Measurements from ENCODE around the gene TMEM132C. TPM values are rescaled to one million over a fixed set of nuclear protein-coding genes. Genes with fewer than 3 reads are reported as not detected.

Gene TMEM132C
- total RNA-seq, 2 experiments from 2014 or later: not detected

- POLR2A ChIA-PET: no interaction called here
- DNase-seq (no peak), ATAC-seq (no peak)
- intact Hi-C loops (cut with DNase I, micrococcal nuclease): no loop called here
- no peaks in the 10 kb centered on the region for H3K4me1 Mint-ChIP-seq
- peaks cover 6% of the 10 kb centered on the region for H3K9me3 Mint-ChIP-seq (ENCODE audit: low read depth)
- no peaks in the 10 kb centered on the region for H3K36me3 Mint-ChIP-seq (ENCODE audit: low read depth)
- CTCF ChIA-PET: no interaction called here
- no peaks in the 10 kb centered on the region for H3K27me3 Mint-ChIP-seq
- H3K27ac Mint-ChIP-seq: no peak overlapping the region
- H3K4me3 Mint-ChIP-seq: no peak overlapping the region
Measured at GRCh38 chr12:128425666-128426331, 158.8 kb downstream of the TMEM132C start.

DNA sequence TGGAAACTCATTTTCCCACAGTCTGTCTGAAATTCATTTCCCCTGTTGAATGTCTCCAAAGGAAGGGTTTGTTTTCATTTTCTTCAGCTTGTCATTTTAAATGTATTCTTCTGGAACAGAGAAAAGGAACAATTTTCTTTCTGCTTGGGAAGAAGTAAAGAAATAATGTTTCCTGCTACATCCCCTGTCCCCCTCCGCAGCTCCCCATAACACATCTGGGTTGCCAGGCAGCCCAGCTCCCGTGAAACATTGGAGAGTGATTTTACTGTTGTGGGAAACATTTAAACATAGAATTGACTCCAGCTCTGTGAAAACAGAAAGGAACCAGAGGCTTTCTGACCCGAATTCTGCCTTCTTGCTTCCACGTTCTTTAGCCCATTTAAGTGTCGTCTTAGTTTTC lies 159.5 kb downstream of the TMEM132C start:
- no peaks in the 10 kb centered on the region for H3K36me3 Mint-ChIP-seq (ENCODE audit: low read depth)
- DNase-seq (no peak), ATAC-seq (no peak)
- no peak overlapping the region for H3K4me3 Mint-ChIP-seq
- CTCF ChIA-PET: no interaction called here
- intact Hi-C loops (cut with DNase I, micrococcal nuclease): no loop called here
- H3K4me1 Mint-ChIP-seq: no peaks in the 10 kb centered on the region
- no peak overlapping the region for H3K27ac Mint-ChIP-seq
- H3K9me3 Mint-ChIP-seq (ENCODE audit: low read depth): peaks cover 6% of the 10 kb centered on the region
- H3K27me3 Mint-ChIP-seq: no peaks in the 10 kb centered on the region
- POLR2A ChIA-PET: no interaction called here

DNA sequence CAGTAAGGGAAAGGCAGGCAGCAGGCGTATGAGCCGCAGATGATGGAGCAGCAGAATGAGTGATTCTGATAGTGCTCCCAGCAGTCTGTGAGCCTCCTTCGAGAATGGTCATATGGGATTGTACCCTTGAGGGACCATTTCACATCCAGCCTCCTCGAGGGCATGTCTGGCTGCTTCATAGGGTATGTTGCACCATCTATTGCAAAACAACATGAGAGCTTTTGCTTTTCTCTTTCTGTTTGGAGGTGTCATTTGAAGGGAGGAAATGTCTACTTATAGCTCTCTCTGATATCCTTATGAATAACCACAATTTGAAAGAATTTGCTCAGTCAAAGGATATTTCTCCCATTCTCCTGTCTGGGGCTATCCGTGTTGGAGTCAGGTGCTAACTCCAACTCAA lies 172.8 kb downstream of the TMEM132C start:
- ATAC-seq: no peak
- no peak overlapping the region for H3K27ac Mint-ChIP-seq

DNA sequence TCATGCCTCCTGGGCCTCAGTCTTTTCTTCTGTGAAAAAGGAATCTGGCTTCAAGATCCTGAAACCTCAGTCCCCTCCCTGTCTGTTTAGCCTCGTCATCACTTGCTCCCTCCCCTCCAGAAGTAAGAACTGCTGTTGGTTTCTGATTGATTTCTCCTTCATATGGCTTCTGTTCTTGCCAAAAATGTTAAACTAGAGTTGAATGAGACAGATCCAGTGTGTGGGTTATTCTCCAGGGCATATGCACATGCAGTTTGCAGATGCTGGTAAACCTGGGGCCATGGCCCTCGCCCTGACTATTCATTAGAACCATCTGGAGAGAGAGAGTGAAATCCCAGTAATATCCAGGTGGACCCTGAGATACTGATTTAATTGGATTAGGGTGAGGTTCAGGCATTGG lies 175.1 kb downstream of the TMEM132C start:
- POLR2A ChIA-PET: no interaction called here
- ATAC-seq: no peak
- Mint-ChIP-seq H3K36me3 (ENCODE audit: low read depth) (no peaks in the 10 kb centered on the region), H3K27me3 (peaks cover 1% of the 10 kb centered on the region), H3K9me3 (ENCODE audit: low read depth) (peaks cover 1% of the 10 kb centered on the region), H3K27ac (no peak overlapping the region), H3K4me3 (no peak overlapping the region), H3K4me1 (no peaks in the 10 kb centered on the region)
- CTCF ChIA-PET: no interaction called here
- no peak for DNase-seq
- intact Hi-C loops (cut with DNase I, micrococcal nuclease): no loop called here

More for the DNA sequence above, 172.8 kb downstream of the TMEM132C start:
- H3K9me3 Mint-ChIP-seq (ENCODE audit: low read depth): peaks cover 1% of the 10 kb centered on the region
- ChIA-PET CTCF (no interaction called here), POLR2A (no interaction called here)
- H3K36me3 Mint-ChIP-seq (ENCODE audit: low read depth): no peaks in the 10 kb centered on the region
- H3K27me3 Mint-ChIP-seq: peaks cover 1% of the 10 kb centered on the region
- H3K4me3 Mint-ChIP-seq: no peak overlapping the region
- no peaks in the 10 kb centered on the region for H3K4me1 Mint-ChIP-seq
- DNase-seq: no peak
- intact Hi-C loops (cut with DNase I, micrococcal nuclease): no loop called here

- intact Hi-C loops (cut with DNase I, micrococcal nuclease): no loop called here
- Mint-ChIP-seq H3K27ac (no peak overlapping the region), H3K36me3 (ENCODE audit: low read depth) (no peaks in the 10 kb centered on the region), H3K4me1 (no peaks in the 10 kb centered on the region), H3K9me3 (ENCODE audit: low read depth) (peaks cover 1% of the 10 kb centered on the region), H3K27me3 (peaks cover 1% of the 10 kb centered on the region), H3K4me3 (no peak overlapping the region)
- ATAC-seq (no peak), DNase-seq (no peak)
- ChIA-PET POLR2A (no interaction called here), CTCF (no interaction called here)
Measured at GRCh38 chr12:128444598-128444997, 177.6 kb downstream of the TMEM132C start.

DNA sequence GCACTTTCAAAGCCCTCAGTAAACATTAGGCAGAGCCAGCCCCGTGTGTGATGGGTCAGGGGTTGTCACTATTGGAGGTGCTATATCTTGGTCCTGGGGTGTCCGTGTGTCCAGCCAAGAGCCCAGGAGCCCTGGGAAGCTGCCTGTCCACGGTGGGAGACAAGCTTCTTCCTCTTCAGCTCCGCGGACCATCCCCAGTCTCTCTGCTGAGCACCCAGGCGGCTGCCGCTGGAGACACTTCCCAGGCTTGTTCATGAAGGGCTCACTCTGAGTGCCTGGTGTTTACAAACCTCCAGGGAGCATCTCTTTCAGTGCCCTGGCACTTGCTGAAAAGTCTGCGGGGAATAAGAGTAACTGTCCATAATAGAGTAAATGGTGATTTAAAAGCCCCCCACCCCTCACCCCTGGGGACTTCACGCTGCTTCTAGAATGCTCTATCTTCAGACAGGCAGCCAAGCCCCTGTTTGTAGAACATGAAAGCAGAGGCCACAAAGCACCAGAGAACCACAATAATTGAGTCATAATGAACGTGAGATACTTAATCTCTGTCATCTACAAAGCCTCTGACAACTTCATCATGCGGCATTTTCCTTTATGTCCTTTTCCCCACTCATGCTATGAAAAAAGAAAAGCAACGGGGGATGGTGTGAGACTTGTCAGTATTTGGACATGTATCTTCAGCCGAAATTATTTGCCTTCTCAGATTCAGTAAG lies 178.6 kb downstream of the TMEM132C start:
- POLR2A ChIA-PET: no interaction called here
- CTCF ChIA-PET: no interaction called here
- DNase-seq (no peak), ATAC-seq (no peak)
- H3K4me3 Mint-ChIP-seq: no peak overlapping the region
- H3K27ac Mint-ChIP-seq: no peak overlapping the region
- H3K27me3 Mint-ChIP-seq: peaks cover 1% of the 10 kb centered on the region
- H3K9me3 Mint-ChIP-seq (ENCODE audit: low read depth): peaks cover 1% of the 10 kb centered on the region
- intact Hi-C loops (cut with DNase I, micrococcal nuclease): no loop called here
- H3K4me1 Mint-ChIP-seq: no peaks in the 10 kb centered on the region
- H3K36me3 Mint-ChIP-seq (ENCODE audit: low read depth): no peaks in the 10 kb centered on the region

DNA sequence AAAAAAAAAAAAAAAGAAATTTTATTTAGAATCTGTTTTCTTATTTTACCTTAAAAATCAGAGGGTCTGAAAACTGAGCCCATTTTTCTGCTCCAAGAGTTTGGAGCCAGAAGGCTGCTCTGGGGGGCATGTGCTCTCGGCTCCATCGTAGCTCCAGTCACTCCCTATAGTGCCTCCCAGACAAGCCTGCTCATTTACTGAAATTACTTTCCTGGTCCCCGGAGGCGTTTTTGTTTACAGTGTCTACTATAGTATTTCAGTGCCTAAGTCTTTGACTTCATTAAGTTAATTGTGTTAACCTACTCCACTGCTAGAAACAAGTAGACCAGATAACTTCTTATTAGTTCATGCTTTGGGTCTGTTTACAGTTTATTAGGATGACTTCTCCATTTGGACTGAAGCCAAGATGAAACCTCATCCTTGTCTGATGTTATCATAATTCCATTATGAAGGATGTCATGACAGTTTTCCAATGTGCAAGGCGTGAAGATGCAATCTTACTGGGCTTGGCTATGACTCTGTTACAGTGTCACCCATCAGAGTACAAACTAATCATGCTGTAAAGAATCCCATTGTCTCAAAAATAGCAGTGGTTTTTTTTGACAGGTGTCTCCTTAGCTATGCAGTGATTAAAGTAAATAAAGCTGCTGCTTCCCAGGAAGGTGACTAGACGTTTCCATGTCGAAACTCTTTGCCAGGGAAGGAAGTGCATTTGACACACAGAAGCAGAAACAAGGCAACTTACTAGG lies 182.3 kb downstream of the TMEM132C start:
- CTCF ChIA-PET: no interaction called here
- no peaks in the 10 kb centered on the region for H3K36me3 Mint-ChIP-seq (ENCODE audit: low read depth)
- no peak overlapping the region for H3K4me3 Mint-ChIP-seq
- ATAC-seq (no peak), DNase-seq (no peak)
- POLR2A ChIA-PET: no interaction called here
- H3K9me3 Mint-ChIP-seq (ENCODE audit: low read depth): peaks cover 1% of the 10 kb centered on the region
- intact Hi-C loops (cut with DNase I, micrococcal nuclease): no loop called here
- no peaks in the 10 kb centered on the region for H3K4me1 Mint-ChIP-seq
- H3K27me3 Mint-ChIP-seq: peaks cover 1% of the 10 kb centered on the region
- no peak overlapping the region for H3K27ac Mint-ChIP-seq

DNA sequence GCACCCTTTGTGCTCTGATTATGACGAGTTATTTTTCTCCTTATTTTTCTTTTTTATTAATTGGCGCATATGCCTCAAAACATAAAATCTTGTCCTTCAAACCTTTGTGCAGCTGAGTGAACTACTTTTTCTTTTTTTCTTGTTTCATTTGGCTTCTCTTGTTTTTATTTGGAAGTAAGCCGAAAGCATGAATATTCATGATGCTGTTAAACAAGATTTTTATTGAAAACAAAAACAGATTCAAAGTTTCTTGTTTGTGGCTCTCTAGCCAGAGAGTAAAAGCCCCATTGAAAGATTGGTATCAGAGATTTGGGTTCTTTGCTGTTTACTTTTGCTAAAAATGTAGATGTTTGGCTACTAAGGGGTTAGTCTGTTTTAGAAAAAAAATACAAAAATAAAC lies 183.8 kb downstream of the TMEM132C start:
- ChIA-PET POLR2A (no interaction called here), CTCF (no interaction called here)
- Mint-ChIP-seq H3K36me3 (ENCODE audit: low read depth) (no peaks in the 10 kb centered on the region), H3K4me3 (no peak overlapping the region), H3K27me3 (no peaks in the 10 kb centered on the region), H3K27ac (no peak overlapping the region), H3K4me1 (no peaks in the 10 kb centered on the region), H3K9me3 (ENCODE audit: low read depth) (no peaks in the 10 kb centered on the region)
- no peak for ATAC-seq
- intact Hi-C loops (cut with DNase I, micrococcal nuclease): no loop called here
- DNase-seq: no peak

GRCh38 chr12:128455851-128456250 lies 188.9 kb downstream of the TMEM132C start:
- no peaks in the 10 kb centered on the region for H3K27me3 Mint-ChIP-seq
- CTCF ChIA-PET: no interaction called here
- no peaks in the 10 kb centered on the region for H3K36me3 Mint-ChIP-seq (ENCODE audit: low read depth)
- peaks cover 2% of the 10 kb centered on the region for H3K9me3 Mint-ChIP-seq (ENCODE audit: low read depth)
- POLR2A ChIA-PET: no interaction called here
- H3K4me1 Mint-ChIP-seq: no peaks in the 10 kb centered on the region
- DNase-seq (no peak), ATAC-seq (no peak)
- H3K27ac Mint-ChIP-seq: no peak overlapping the region
- intact Hi-C loops (cut with DNase I, micrococcal nuclease): no loop called here
- no peak overlapping the region for H3K4me3 Mint-ChIP-seq

- ChIA-PET CTCF (no interaction called here), POLR2A (no interaction called here)
- no peak overlapping the region for H3K4me3 Mint-ChIP-seq
- H3K9me3 Mint-ChIP-seq (ENCODE audit: low read depth): peaks cover 2% of the 10 kb centered on the region
- H3K4me1 Mint-ChIP-seq: no peaks in the 10 kb centered on the region
- DNase-seq: no peak
- H3K27ac Mint-ChIP-seq: no peak overlapping the region
- ATAC-seq: no peak
- intact Hi-C loops (cut with DNase I, micrococcal nuclease): no loop called here
- no peaks in the 10 kb centered on the region for H3K36me3 Mint-ChIP-seq (ENCODE audit: low read depth)
- no peaks in the 10 kb centered on the region for H3K27me3 Mint-ChIP-seq
Measured at GRCh38 chr12:128456922-128457321, 190.0 kb downstream of the TMEM132C start.

DNA sequence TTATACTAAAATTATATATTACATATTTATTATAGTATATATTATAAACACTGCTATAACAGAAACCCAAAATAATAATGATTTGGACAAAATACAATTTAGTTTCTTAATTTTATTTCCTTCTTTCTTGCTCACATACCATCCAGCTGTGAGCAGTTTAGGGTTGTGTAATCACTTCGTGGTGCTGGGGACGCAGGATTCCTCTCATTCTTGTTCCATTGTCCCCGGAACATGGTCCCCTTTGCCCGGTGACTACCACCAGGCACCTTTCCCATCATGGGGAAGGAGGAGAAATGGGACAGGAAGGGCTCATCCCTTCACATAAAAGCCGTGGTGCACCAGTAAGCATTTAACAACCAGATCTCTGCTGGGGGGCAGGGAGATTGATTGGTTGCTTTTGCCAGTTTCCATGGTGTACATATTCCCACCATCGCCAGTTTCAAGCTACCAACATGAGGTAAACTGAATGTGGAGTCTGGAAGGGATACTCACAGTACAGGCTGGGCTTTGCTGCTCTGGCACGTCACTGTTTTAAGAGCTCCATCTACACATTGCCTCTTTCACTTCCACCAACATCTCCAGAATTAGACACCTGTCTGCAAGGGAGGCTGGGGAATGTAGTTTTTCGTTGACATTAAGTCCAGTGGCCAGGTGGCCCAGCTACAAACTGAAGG lies 191.5 kb downstream of the TMEM132C start:
- H3K36me3 Mint-ChIP-seq (ENCODE audit: low read depth): no peaks in the 10 kb centered on the region
- H3K4me1 Mint-ChIP-seq: no peaks in the 10 kb centered on the region
- CTCF ChIA-PET: no interaction called here
- H3K27ac Mint-ChIP-seq: no peak overlapping the region
- no peaks in the 10 kb centered on the region for H3K27me3 Mint-ChIP-seq
- ATAC-seq (no peak), DNase-seq (no peak)
- H3K9me3 Mint-ChIP-seq (ENCODE audit: low read depth): peaks cover 2% of the 10 kb centered on the region
- POLR2A ChIA-PET: no interaction called here
- H3K4me3 Mint-ChIP-seq: no peak overlapping the region
- intact Hi-C loops (cut with DNase I, micrococcal nuclease): no loop called here

DNA sequence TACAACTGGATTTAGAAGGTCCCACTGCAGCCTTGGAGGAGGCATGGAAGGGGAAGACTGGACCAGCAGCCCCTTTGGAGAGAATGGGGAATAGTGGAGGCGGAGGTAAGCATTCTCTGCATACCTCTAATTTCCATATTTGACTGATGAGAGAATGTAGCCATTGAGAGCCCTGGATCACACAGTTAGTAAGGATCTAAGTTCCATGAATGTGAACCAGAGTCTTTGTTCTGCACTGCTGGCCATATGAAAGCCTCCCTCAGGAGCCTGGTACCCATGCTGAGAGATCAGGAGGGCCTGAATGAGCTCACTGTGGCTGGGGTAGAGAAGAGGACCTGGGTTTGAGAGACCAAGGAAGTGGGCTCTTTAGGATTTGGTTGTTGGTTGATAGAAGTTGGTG lies 192.1 kb downstream of the TMEM132C start:
- CTCF ChIA-PET: no interaction called here
- Mint-ChIP-seq H3K4me1 (no peaks in the 10 kb centered on the region), H3K4me3 (no peak overlapping the region), H3K9me3 (ENCODE audit: low read depth) (peaks cover 2% of the 10 kb centered on the region), H3K27ac (no peak overlapping the region), H3K27me3 (no peaks in the 10 kb centered on the region), H3K36me3 (ENCODE audit: low read depth) (no peaks in the 10 kb centered on the region)
- ATAC-seq (no peak), DNase-seq (no peak)
- POLR2A ChIA-PET: no interaction called here
- intact Hi-C loops (cut with DNase I, micrococcal nuclease): no loop called here

All from activated CD4-positive, alpha-beta T cell treated with anti-CD3 and anti-CD28 coated beads for 36 hours (primary cell).